Epithelial cell of prostate (primary cell): ENCODE data around the gene QDPR.
"Not testable (repeated sequence)": the region's sequence is repeated elsewhere in the genome, so short reads cannot be mapped to it uniquely, and the experiment has no call there.

Experiments used
- DNase-seq: peaks from one replicate; pipeline ENCODE4 v3.0.0-alpha.2; 2011; ENCODE audit warnings: low read depth, low spot score
- H3K27ac ChIP-seq: fragments of 450-650 bp; 2 replicates; pipeline ENCODE4 v1.5.1; 2017; ENCODE audit warnings: mild to moderate bottlenecking

Gene QDPR

GRCh38 chr4:17511950-17512795 is at the start of gene QDPR:
QDPR (minus strand) TSS chr4:17512090; CDS start chr4:17512054, 36 bp downstream.
- DNase-seq = peak; percentile 1
- no peak within 1 kb of the TSS for H3K27ac ChIP-seq

DNA sequence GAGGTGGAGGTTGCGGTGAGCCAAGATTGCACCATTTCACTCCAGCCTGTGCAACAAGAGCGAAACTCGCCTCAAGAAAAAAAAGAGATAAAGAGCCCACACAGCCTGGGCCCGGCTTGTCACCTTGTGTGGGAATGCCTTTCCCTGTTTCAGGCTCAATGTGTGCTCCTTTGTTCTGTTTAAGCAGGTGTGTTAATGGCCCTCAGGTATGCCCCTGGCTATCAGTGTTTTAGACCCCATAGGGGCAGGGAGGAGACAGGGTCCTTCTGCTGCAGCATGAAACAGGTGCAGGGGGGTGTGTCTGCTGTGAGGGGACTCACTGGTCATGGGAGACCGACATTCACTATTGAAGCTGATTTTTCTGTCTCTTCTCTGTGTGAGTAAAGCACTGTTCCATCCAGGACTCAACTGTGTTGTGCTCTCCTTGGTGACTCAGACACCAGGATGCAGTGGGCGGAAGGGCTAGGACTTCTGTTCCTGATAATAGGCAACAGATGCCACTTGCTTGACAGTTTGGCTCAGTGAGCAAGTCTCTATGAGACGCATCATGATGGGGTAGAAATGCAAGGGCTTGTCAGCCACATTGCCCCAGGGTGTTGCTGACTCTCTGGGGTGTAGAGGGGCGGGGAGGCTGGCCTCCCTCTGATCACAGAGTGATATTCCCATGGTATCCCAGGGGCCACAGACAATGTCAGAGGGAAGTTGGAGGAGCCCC is 49.5 kb upstream of the QDPR start:
- no peak overlapping the region for H3K27ac ChIP-seq
- DNase-seq = peak; percentile 46

- no peak overlapping the region for H3K27ac ChIP-seq
- no peak for DNase-seq
Measured at GRCh38 chr4:17560065-17560673, 48.3 kb upstream of the QDPR start.

GRCh38 chr4:17559709-17560048 is 47.8 kb upstream of the QDPR start:
- no peak for DNase-seq
- H3K27ac ChIP-seq = no peak overlapping the region

DNA sequence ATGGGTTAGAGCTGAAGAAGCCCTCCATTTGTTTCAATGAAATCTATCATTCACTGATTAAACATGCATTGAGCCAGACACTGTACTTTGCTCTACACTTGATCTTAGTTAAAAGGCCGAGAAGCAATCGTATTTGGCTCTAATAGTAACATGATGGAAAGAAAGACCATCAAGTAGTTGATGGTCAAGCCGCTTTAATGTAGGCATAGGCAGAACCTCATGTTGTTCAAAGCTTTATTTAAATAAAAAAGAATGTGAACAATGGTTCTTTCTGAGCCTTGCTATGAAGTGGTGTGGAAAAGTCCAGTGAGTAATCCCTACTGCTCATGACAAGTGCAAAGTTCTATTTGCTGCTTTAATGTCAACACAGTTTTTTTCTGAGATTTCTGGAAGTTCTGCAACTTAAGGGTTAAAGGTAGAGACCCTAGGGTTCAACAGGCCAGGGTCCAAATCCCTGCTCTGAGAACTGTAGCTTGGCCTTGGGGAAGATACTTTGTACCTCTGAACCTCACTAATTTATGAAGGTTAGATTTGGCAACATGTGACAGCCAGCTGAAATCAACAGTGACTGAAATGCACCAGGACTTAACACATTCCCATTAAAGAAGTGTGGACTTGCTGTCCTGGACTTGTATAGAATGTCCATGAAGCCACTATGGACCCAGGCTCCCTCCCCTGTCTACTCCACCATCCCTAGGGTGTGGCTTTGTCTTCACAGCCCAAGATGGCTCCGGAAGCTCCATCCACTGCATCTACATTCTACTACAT is 47.2 kb upstream of the QDPR start:
- no peak for DNase-seq
- H3K27ac ChIP-seq = no peak overlapping the region

DNA sequence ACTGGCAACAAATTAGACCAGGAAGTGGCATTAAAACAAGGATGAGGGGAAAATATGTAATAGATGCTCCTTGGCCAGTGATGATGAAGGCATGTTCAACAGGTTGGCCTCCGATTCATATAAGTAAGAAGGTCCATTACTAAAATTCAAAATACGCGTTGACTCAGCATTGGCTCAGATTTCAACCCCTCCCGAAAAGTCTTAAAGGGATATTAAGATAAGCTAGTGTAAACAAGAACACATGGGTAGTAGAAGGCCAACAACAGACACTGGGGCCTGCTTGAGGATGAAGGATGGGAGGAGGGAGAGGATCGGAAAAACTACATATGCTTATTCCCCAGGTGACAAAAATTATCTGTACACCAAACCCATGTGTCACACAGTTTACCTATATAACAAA is 46.0 kb upstream of the QDPR start:
- no peak overlapping the region for H3K27ac ChIP-seq
- no peak for DNase-seq

- no peak overlapping the region for H3K27ac ChIP-seq
- no peak for DNase-seq
Measured at GRCh38 chr4:17556498-17556897, 44.6 kb upstream of the QDPR start.

DNA sequence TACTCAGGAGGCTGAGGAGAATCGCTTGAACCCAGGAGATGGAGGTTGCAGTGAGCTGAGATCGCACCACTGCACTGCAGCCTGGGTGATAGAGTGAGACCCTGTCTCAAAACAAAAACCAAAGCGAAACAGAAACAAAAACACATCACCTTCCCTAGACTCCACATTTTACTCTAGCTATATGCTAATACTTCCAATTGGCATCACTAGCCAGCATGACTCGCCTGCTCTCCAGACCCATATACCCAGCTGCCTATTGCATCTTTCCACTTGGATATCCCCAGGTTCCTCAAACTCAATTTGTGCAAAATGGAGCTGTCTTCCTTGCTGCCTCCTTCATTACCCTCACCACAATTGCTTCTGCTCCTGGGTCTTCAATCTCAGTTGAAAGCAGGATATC is 42.7 kb upstream of the QDPR start:
- H3K27ac ChIP-seq = no peak overlapping the region
- no peak for DNase-seq

GRCh38 chr4:17552427-17552826 is 40.5 kb upstream of the QDPR start:
- no peak overlapping the region for H3K27ac ChIP-seq

DNA sequence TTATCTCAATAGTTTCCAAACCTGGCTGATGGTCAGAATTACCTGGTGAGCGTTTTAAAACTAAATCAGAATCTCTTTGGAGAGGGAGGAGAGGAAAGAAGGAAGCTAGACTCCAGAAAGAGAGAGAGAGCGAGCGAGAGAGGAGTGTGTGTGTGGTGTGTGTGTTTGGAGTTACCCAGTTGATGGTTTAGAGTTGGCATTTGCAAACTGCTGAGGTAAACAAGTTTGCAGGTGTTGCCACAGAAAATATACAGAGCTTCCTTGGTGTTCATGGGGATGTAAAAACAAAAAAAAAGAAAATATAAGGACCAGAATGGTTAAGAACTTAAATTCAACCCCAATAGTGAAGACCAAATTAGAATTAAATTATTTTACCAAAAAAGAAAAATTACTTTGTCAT is 38.7 kb upstream of the QDPR start:
- no peak overlapping the region for H3K27ac ChIP-seq
- DNase-seq = no peak

More at GRCh38 chr4:17552427-17552826, 40.5 kb upstream of the QDPR start:
- no peak for DNase-seq

DNA sequence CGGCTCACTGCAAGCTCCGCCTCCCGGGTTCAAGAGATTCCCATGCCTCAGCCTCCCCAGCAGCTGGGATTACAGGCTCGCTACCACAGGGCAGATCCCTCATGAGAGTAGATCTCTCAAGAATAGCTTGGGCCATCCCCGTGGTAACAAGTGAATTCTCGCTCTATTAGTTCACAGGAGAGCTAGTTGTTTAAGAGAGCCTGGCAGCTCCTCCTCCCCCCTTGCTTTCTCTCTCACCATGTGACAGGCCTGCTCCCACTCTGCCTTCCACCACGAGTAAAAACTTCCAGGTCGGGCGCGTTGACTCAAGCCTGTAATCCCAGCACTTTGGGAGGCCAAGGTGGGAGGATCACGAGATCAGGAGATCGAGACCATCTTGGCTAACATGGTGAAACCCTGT is 34.8 kb upstream of the QDPR start:
- DNase-seq = no peak
- no peak overlapping the region for H3K27ac ChIP-seq

GRCh38 chr4:17546222-17546621 is 34.3 kb upstream of the QDPR start:
- H3K27ac ChIP-seq = no peak overlapping the region
- DNase-seq = no peak

- H3K27ac ChIP-seq = no peak overlapping the region
- no peak for DNase-seq
Measured at GRCh38 chr4:17545374-17546140, 33.7 kb upstream of the QDPR start.

DNA sequence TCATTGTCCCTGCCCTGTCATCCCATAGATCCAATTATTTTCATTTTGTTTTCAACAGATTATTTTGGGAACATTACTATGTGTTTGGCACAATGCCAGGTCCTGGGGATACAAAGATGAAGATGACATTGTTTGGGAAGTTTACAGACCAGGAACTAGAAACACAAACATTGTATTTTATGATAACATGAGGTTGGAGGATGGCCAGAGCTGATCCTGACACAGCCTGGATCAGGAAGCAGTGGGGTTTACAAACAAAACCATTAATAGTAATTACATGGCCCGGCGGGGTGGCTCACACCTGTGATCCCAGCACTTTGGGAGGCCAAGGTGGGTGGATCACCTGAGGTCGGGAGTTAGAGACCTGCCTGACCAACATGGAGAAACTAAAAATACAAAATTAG is 32.9 kb upstream of the QDPR start:
- no peak for DNase-seq
- H3K27ac ChIP-seq = no peak overlapping the region

DNA sequence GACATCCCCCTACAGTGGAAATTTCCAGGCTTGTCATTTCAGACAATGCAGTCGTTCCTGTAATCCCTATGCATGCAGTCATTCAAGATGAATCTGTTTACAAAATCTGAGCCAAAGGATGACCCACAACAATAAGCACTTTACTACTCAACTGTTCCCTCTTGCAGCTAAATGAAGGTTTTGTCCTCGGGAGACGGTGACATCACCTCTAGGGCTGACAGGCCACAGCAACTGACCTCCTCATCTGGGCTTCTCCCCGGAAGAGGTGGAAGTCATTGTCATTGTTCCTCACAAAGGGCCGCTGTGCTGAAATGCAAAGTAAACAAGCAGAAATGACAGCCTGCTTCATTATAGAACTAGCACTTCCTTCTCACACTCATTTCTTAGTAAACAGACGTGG is 32.3 kb upstream of the QDPR start:
- DNase-seq = no peak
- no peak overlapping the region for H3K27ac ChIP-seq

- H3K27ac ChIP-seq, DNase-seq: not testable (repeated sequence)
Measured at GRCh38 chr4:17537060-17537459, 25.2 kb upstream of the QDPR start.

- no peak overlapping the region for H3K27ac ChIP-seq
- no peak for DNase-seq
Measured at GRCh38 chr4:17535906-17536305, 24.0 kb upstream of the QDPR start.

- no peak for DNase-seq
- H3K27ac ChIP-seq = no peak overlapping the region
Measured at GRCh38 chr4:17535242-17535641, 23.4 kb upstream of the QDPR start.

- no peak overlapping the region for H3K27ac ChIP-seq
- DNase-seq = no peak
Measured at GRCh38 chr4:17534705-17535104, 22.8 kb upstream of the QDPR start.
